ENCODE data around the gene SH3BP4. TPM values are rescaled to one million over a fixed set of nuclear protein-coding genes. Genes with fewer than 3 reads are reported as not detected.

SH3BP4 gene
- polyA plus RNA-seq, 1 donor (not counting 4 experiments of a cell fraction or from before 2014, with no cell fraction given) = 50.4 TPM

DNA sequence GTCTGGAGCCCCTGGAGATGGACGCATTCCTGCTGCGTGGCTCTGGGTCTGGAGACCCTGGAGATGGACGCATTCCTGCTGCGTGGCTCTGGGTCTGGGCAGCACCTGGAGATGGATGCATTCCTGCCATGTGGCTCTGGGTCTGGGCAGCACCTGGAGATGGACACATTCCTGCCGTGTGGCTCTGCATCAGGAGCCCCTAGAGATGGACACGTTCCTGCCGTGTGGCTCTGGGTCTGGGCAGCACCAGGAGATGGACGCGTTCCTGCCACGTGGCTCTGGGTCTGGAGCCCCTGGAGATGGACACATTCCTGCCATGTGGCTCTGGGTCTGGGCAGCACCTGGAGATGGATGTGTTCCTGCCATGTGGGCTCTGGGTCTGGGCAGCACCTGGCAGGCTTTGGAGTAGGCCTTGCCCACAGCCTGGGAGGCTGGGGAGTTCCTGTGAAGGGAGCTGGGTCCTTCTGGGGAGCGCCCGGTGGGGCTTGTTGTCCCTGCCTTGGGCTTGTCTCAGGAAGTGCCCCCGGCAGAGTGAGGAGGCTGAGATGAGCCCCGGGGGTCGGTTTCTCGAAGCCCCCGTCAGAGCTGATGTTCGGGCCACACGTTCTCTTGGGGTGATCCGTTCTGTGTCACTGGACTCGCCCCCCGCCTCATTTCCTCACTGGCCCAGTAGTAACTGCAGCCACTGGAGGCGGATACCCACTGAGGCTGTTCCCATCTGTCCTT is 41.0 kb downstream of the SH3BP4 start:
- Histone ChIP-seq H3K9ac (ENCODE audit: control insufficient read depth, extremely low read depth, insufficient read depth, low read length) (no peak overlapping the region), H2AFZ (ENCODE audit: control insufficient read depth, low read length) (no peak overlapping the region), H4K20me1 (ENCODE audit: control insufficient read depth, extremely low read depth, insufficient read depth, low read length) (peaks cover 11% of the 10 kb centered on the region), H3K36me3 (ENCODE audit: control insufficient read depth in 2 of 2, extremely low read depth in 1 of 2, insufficient read depth in 2 of 2, low read length in 2 of 2) (peaks cover 12 to 30% of the 10 kb centered on the region in 2 experiments), H3K27ac (ENCODE audit: control insufficient read depth, insufficient read depth, low read length) (no peak overlapping the region), H3K4me1 (ENCODE audit: control insufficient read depth, extremely low read depth, insufficient read depth, low read length) (peaks cover 15% of the 10 kb centered on the region), H3K4me2 (ENCODE audit: control insufficient read depth, extremely low read depth, insufficient read depth, low read depth, low read length) (no peak overlapping the region), H3K9me1 (ENCODE audit: control insufficient read depth, extremely low read depth, insufficient read depth, low read length) (peaks cover 10% of the 10 kb centered on the region), H3K27me3 (ENCODE audit: control insufficient read depth, extremely low read depth, insufficient read depth, low read length) (no peaks in the 10 kb centered on the region), H3K79me2 (ENCODE audit: control insufficient read depth, insufficient read depth, low read length) (peaks cover 90% of the 10 kb centered on the region), H3K9me3 (ENCODE audit: control insufficient read depth, low read depth, low read length) (no peaks in the 10 kb centered on the region), H3K4me3 (ENCODE audit: control insufficient read depth in 2 of 3, extremely low read depth in 1 of 3, insufficient read depth in 2 of 3, low read depth in 1 of 3, low read length in 3 of 3) (no peak overlapping the region)
- TF ChIP-seq, protein P1, sequence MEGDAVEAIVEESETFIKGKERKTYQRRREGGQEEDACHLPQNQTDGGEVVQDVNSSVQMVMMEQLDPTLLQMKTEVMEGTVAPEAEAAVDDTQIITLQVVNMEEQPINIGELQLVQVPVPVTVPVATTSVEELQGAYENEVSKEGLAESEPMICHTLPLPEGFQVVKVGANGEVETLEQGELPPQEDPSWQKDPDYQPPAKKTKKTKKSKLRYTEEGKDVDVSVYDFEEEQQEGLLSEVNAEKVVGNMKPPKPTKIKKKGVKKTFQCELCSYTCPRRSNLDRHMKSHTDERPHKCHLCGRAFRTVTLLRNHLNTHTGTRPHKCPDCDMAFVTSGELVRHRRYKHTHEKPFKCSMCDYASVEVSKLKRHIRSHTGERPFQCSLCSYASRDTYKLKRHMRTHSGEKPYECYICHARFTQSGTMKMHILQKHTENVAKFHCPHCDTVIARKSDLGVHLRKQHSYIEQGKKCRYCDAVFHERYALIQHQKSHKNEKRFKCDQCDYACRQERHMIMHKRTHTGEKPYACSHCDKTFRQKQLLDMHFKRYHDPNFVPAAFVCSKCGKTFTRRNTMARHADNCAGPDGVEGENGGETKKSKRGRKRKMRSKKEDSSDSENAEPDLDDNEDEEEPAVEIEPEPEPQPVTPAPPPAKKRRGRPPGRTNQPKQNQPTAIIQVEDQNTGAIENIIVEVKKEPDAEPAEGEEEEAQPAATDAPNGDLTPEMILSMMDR (optimal IDR thresholded peaks at IDR 0.05 in 1 of 3, IDR thresholded peaks at IDR 0.05 in 1 of 3, conservative IDR thresholded peaks at IDR 0.05 in 1 of 3; ENCODE audit: extremely low read depth in 1 of 3, insufficient read depth in 2 of 3, low read length in 3 of 3) = no peak
- no peak for TF ChIP-seq EZH2 (IDR thresholded peaks at IDR 0.05; ENCODE audit: low read length)
- dilution Hi-C loops (cut with MboI; ENCODE audit: extremely low pct_ligation_motif_present, low sequenced_read_pairs) = no loop called here
- FAIRE-seq (no peak), DNase-seq (ENCODE audit: low read depth, low spot score) (no peak)

DNA sequence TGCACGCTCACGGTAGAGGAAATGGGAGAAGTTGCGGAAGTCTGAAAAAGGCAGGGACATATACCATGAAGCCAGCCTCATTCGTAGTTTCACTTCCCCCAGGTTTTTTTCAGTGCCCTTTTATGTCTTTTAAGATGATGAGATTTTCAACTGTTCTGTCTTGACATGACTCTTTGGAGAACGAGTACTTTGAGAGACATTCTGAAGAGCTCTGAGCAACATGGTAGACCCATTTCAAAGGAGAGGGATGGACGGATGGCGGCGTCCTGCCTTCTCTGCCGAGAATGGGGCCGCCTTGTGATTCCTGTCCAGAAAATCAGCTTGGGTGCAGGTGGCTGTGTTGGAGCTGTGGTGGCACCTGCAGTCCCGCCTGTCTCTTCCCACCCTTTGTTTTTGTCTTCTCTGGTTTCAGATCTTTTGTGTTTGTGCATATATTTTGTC is 41.7 kb downstream of the SH3BP4 start:
- Histone ChIP-seq H3K79me2 (ENCODE audit: control insufficient read depth, insufficient read depth, low read length) (peaks cover 87% of the 10 kb centered on the region), H3K9me3 (ENCODE audit: control insufficient read depth, low read depth, low read length) (no peaks in the 10 kb centered on the region), H3K36me3 (ENCODE audit: control insufficient read depth in 2 of 2, extremely low read depth in 1 of 2, insufficient read depth in 2 of 2, low read length in 2 of 2) (peaks cover 16 to 33% of the 10 kb centered on the region in 2 experiments), H3K4me1 (ENCODE audit: control insufficient read depth, extremely low read depth, insufficient read depth, low read length) (peaks cover 12% of the 10 kb centered on the region), H3K27ac (ENCODE audit: control insufficient read depth, insufficient read depth, low read length) (no peak overlapping the region), H2AFZ (ENCODE audit: control insufficient read depth, low read length) (no peak overlapping the region), H3K4me2 (ENCODE audit: control insufficient read depth, extremely low read depth, insufficient read depth, low read depth, low read length) (no peak overlapping the region), H3K4me3 (ENCODE audit: control insufficient read depth in 2 of 3, extremely low read depth in 1 of 3, insufficient read depth in 2 of 3, low read depth in 1 of 3, low read length in 3 of 3) (no peak overlapping the region), H3K9ac (ENCODE audit: control insufficient read depth, extremely low read depth, insufficient read depth, low read length) (no peak overlapping the region), H4K20me1 (ENCODE audit: control insufficient read depth, extremely low read depth, insufficient read depth, low read length) (peaks cover 11% of the 10 kb centered on the region), H3K27me3 (ENCODE audit: control insufficient read depth, extremely low read depth, insufficient read depth, low read length) (no peaks in the 10 kb centered on the region), H3K9me1 (ENCODE audit: control insufficient read depth, extremely low read depth, insufficient read depth, low read length) (peaks cover 11% of the 10 kb centered on the region)
- TF ChIP-seq, protein P1 (optimal IDR thresholded peaks at IDR 0.05 in 1 of 3, IDR thresholded peaks at IDR 0.05 in 1 of 3, conservative IDR thresholded peaks at IDR 0.05 in 1 of 3; ENCODE audit: extremely low read depth in 1 of 3, insufficient read depth in 2 of 3, low read length in 3 of 3) = no peak
- TF ChIP-seq EZH2 (IDR thresholded peaks at IDR 0.05; ENCODE audit: low read length) = no peak
- FAIRE-seq = no peak
- no peak for DNase-seq (ENCODE audit: low read depth, low spot score)
- dilution Hi-C loops (cut with MboI; ENCODE audit: extremely low pct_ligation_motif_present, low sequenced_read_pairs) = no loop called here
